Nephron (organoid): Measurements from ENCODE around the gene ST8SIA6.

Source experiments
- H3K27ac Mint-ChIP-seq, 3 experiments: 2 replicates each; pipeline ENCODE4 v1.8.0; 2020; ENCODE audit warnings: mixed read lengths in 3 of 3, mild to moderate bottlenecking in 2 of 3, moderate library complexity in 1 of 3
- H3K27me3 Mint-ChIP-seq: 2 replicates; pipeline ENCODE4 v1.8.0; 2021; ENCODE audit warnings: low read depth, mild to moderate bottlenecking, moderate library complexity, mixed read lengths
- H3K36me3 Mint-ChIP-seq: 2 replicates; pipeline ENCODE4 v1.8.0; 2020; ENCODE audit warnings: low read depth, mixed read lengths
- H3K4me1 Mint-ChIP-seq: 2 replicates; pipeline ENCODE4 v1.8.0; 2020; ENCODE audit warnings: mixed read lengths
- H3K4me3 Mint-ChIP-seq, 3 experiments: 2 replicates each; pipeline ENCODE4 v1.8.0; 2020; ENCODE audit warnings: mild to moderate bottlenecking in 3 of 3, mixed read lengths in 3 of 3, moderate library complexity in 2 of 3
- H3K9me3 Mint-ChIP-seq: 2 replicates; pipeline ENCODE4 v1.8.0; 2020; ENCODE audit warnings: mixed read lengths
- TF ChIP-seq, protein P1 (sequence below), 3 experiments: fragments of 200-600 bp; sonication (generic); IDR thresholded peaks; one replicate each; pipeline ENCODE4 v1.5.0; 2021; ENCODE audit warnings: antibody characterized with exemption in 3 of 3; ENCODE audit not compliant: unreplicated experiment in 3 of 3

ST8SIA6 gene

DNA sequence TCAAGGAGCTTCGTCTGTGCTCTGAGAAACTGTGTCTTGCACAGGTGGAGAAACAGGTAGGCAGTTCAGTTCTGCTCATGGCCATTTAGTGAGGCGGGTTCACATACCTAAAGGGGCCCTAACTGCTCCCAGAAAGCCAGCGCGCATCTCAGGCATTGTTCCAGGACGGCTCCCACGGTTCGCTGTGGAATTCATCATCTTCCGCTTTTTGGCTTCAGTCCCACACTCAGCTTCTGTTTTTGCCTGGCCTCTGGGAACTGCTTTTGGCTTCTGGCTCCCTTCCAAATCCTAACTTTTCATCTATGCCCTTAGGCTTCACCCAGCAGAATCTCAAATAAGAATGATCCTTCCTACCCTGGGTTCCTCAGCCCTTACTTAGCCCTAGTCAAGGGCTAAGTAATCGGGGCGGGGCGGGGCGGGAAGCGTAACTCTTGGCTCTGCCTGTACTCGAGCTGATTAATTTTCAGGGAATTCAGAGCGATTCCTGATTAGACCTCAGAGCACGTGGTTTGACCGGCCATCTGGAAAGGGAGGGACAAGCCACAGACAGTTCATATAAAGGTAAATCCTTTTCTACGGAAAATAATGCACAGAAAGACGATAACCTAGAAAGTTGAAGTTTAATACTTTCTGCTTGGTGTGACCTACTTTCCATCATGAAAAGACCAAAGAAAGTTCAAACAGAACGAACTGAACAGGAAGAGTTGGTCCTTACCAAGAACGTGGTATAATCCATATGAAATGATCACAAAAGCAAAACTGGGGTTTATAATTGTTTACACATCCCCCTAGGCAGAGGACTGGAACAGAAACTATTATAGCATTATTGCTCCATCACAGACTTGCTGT is 105.7 kb downstream of the ST8SIA6 start:
- Mint-ChIP-seq H3K36me3 (no peaks in the 10 kb centered on the region), H3K27me3 (no peaks in the 10 kb centered on the region), H3K4me3 (peak overlapping the region; percentile 13 to 72 (median 61)), H3K9me3 (no peaks in the 10 kb centered on the region), H3K4me1 (peaks cover 28% of the 10 kb centered on the region), H3K27ac (peak overlapping the region; percentile 74 to 97 (median 96))
- TF ChIP-seq, protein P1, sequence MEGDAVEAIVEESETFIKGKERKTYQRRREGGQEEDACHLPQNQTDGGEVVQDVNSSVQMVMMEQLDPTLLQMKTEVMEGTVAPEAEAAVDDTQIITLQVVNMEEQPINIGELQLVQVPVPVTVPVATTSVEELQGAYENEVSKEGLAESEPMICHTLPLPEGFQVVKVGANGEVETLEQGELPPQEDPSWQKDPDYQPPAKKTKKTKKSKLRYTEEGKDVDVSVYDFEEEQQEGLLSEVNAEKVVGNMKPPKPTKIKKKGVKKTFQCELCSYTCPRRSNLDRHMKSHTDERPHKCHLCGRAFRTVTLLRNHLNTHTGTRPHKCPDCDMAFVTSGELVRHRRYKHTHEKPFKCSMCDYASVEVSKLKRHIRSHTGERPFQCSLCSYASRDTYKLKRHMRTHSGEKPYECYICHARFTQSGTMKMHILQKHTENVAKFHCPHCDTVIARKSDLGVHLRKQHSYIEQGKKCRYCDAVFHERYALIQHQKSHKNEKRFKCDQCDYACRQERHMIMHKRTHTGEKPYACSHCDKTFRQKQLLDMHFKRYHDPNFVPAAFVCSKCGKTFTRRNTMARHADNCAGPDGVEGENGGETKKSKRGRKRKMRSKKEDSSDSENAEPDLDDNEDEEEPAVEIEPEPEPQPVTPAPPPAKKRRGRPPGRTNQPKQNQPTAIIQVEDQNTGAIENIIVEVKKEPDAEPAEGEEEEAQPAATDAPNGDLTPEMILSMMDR (IDR thresholded peaks at IDR 0.05; ENCODE audit: unreplicated experiment in 3 of 3) = no peak

DNA sequence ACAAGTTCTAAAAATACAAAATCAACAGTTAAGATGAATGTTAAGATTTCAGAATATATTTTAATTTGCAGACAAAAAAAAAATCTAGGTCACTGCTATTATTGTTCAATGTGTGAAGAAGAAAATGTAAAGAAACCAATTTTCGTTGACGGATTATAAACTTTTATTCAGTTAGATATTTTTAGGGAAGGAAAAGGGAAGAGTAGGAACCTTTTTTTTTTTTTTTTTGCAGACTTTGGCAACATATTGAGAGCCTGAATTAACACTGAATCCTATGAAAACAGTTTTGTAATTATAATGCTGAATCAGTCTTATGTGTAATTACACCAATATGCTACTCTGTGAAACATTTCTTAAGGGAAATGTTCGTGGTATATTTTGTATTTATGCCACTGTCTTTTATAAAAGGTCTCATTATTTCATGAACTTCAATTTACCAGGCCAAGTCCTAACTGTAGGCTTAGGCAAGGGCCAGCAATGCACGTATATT is 106.3 kb downstream of the ST8SIA6 start:
- Mint-ChIP-seq H3K36me3 (no peaks in the 10 kb centered on the region), H3K9me3 (no peaks in the 10 kb centered on the region), H3K4me1 (peaks cover 28% of the 10 kb centered on the region), H3K4me3 (peak overlapping the region in 2 of 3 experiments; percentile 61 to 72), H3K27ac (peak overlapping the region; percentile 74 to 97 (median 96)), H3K27me3 (no peaks in the 10 kb centered on the region)
- TF ChIP-seq, protein P1 (IDR thresholded peaks at IDR 0.05; ENCODE audit: unreplicated experiment in 3 of 3) = no peak

DNA sequence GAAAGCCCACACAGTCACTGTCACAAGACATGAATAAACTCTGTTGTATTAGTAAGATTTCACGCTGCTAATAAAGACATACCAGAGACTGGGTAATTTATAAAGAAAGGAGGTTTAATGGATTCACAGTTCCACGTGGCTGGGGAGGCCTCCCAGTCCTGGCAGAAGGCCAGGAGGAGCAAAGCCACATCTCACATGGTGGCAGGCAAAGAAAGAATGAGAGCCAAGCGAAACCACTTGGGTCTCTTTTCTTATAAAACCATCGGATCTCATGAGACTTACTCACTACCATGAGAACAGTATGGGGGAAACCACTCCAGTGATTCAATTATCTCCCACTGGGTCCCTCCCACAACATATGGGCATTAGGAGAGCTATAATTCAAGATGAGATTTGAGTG is 110.2 kb downstream of the ST8SIA6 start:
- TF ChIP-seq, protein P1 (IDR thresholded peaks at IDR 0.05; ENCODE audit: unreplicated experiment in 3 of 3) = no peak
- Mint-ChIP-seq H3K4me1 (peaks cover 21% of the 10 kb centered on the region), H3K4me3 (no peak overlapping the region), H3K27me3 (no peaks in the 10 kb centered on the region), H3K9me3 (peaks cover 9% of the 10 kb centered on the region), H3K27ac (no peak overlapping the region), H3K36me3 (peaks cover 3% of the 10 kb centered on the region)

DNA sequence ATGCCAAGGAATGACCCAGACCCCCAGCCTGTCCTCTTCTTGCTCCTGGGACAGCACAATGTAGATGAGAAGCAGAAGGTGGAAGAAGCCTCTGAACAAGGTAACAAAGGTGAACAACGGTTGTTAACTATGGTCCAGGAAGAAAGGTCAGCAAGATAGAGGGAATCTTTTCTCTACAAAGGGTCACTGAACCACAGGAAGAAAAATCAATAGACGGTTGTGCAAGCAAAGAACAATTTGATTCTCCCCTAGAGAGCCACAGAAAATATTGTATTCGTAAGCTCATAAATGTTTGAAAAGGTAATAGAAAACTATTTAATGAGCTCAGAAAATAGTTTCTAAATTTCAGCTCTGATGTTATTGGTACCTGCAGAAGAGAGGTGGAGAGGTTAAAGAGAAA is 111.3 kb downstream of the ST8SIA6 start:
- Mint-ChIP-seq H3K27me3 (no peaks in the 10 kb centered on the region), H3K36me3 (peaks cover 3% of the 10 kb centered on the region), H3K4me3 (no peak overlapping the region), H3K4me1 (peaks cover 10% of the 10 kb centered on the region), H3K9me3 (peaks cover 9% of the 10 kb centered on the region), H3K27ac (no peak overlapping the region)
- TF ChIP-seq, protein P1 (IDR thresholded peaks at IDR 0.05; ENCODE audit: unreplicated experiment in 3 of 3) = no peak

DNA sequence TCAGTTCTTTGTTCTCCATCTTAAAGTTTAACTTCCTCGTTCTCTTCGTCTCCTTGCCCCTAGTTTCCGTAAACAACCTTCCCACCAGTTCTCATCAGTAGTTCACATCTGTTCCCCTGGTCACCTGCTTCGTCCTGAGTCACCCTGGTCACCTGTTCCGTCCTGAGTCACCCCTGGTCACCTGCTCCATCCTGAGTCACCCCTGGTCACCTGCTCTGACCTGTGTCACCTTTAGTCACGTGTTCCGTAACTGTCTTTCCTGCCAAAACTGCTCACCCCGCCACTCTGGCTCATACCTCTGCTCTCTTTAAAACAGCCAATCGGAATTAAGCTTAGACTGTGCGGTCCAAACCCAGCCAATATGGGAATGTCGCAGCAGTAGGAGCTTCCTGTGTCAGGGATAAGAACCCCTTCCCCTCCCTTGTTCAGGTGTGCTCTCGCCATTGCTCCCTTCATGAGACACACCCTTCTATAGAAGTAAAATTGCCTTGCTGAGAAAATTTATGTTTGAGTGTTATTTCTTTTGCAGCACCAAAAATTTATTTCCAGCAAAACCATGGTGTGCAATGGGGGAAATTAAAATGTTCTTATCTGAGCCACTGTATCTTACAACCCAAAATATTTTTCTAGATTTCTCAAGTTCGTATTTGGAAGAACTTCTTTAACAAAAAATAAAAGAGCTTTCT is 114.1 kb downstream of the ST8SIA6 start:
- Mint-ChIP-seq H3K36me3 (peaks cover 3% of the 10 kb centered on the region), H3K27ac (peak overlapping the region in 1 of 3 experiments; percentile 2), H3K9me3 (peaks cover 9% of the 10 kb centered on the region), H3K27me3 (no peaks in the 10 kb centered on the region), H3K4me3 (no peak overlapping the region), H3K4me1 (no peaks in the 10 kb centered on the region)
- TF ChIP-seq, protein P1 (IDR thresholded peaks at IDR 0.05; ENCODE audit: unreplicated experiment in 3 of 3) = no peak
